K562 (cell line): ENCODE measurements around the gene KAT6B. TPM values are rescaled to one million over a fixed set of nuclear protein-coding genes. Genes with fewer than 3 reads are reported as not detected.
A peak's percentile ranks its signal among the peaks of the same experiment; 100 is the strongest.

Source experiments
- ATAC-seq: fragments of 200-7000 bp; cut with Tn5 transposase; 3 replicates; pipeline ENCODE4 v1.9.1; 2020; ENCODE audit warnings: moderate library complexity
- BruUV-seq: library from RNA; stranded (reverse); fragments of 400-500 nt; replicated peaks from 2 replicates; lab custom pipeline; 2021; lab: Mats Ljungman, UMichigan
- CTCF ChIA-PET: fragments of 300-600 bp; formaldehyde crosslinking; extraction: SDS; loops from one replicate; lab custom pipeline; 2021; ENCODE audit warnings: low intra/inter-chr PET ratio; lab: Yijun Ruan, JAX
- POLR2A ChIA-PET: fragments of 300-600, 350-650 bp; sonication (Branson Sonifier 250); formaldehyde crosslinking; extraction: SDS; loops from one replicate; lab custom pipeline; 2021; ENCODE audit warnings: antibody characterized with exemption, inconsistent platforms; lab: Yijun Ruan, JAX
- DNase-seq, 4 experiments: peaks; one replicate each; pipeline versions ENCODE4 v3.0.0 to v3.0.0-alpha.2; 2011 to 2018; ENCODE audit warnings: low spot score in 3 of 4, mixed read lengths in 3 of 4; ENCODE audit errors: extremely low read depth in 1 of 4
- FAIRE-seq: peaks from 2 replicates; lab custom pipeline; 2011; peaks lifted over from hg19 to GRCh38; lab: Jason Lieb, UNC
- H2AFZ ChIP-seq: 2 replicates; pipeline ENCODE4 v1.6.0; 2011; ENCODE audit warnings: low read depth, low read length, control low read depth, inconsistent platforms
- H3K27ac ChIP-seq: fragments of 200-600 bp; 3 replicates; pipeline ENCODE4 v1.8.0; 2011; ENCODE audit warnings: low read depth, mild to moderate bottlenecking, control low read depth, inconsistent platforms, low read length, moderate library complexity, mixed read lengths; ENCODE audit errors: extremely low read depth
- H3K27me3 ChIP-seq, 2 experiments: fragments of 300-600 bp in 1 of 2; 2 replicates in 1 of 2; 3 replicates in 1 of 2; pipeline versions ENCODE4 v1.6.0 to v1.8.0; 2011; ENCODE audit warnings: inconsistent platforms in 2 of 2, low read length in 2 of 2, mild to moderate bottlenecking in 1 of 2, mixed read lengths in 1 of 2, moderate library complexity in 1 of 2; ENCODE audit not compliant: control insufficient read depth in 2 of 2, insufficient read depth in 2 of 2
- H3K36me3 ChIP-seq: fragments of 300-600 bp; 3 replicates; pipeline ENCODE4 v1.8.0; 2011; ENCODE audit warnings: mild to moderate bottlenecking, low read length, inconsistent platforms; ENCODE audit not compliant: control insufficient read depth, insufficient read depth
- H3K4me1 ChIP-seq, 2 experiments: fragments of 200-600 bp in 1 of 2; replicated peaks in 1 of 2; 2 replicates in 1 of 2; 3 replicates in 1 of 2; pipeline versions ENCODE4 v1.5.1 to v1.8.0; 2011; ENCODE audit warnings: inconsistent platforms in 2 of 2, low read length in 2 of 2, mild to moderate bottlenecking in 1 of 2, mixed read lengths in 1 of 2, moderate library complexity in 1 of 2; ENCODE audit not compliant: control insufficient read depth in 2 of 2, insufficient read depth in 2 of 2
- H3K4me2 ChIP-seq: 2 replicates; pipeline ENCODE4 v1.6.1; 2011; ENCODE audit warnings: low read length, control low read depth, inconsistent platforms, mixed read lengths; ENCODE audit not compliant: insufficient read depth
- H3K4me3 ChIP-seq: fragments of 200-600 bp; sonication (generic), shearing (Covaris generic); 2 replicates; pipeline ENCODE4 v1.5.1; 2016; ENCODE audit warnings: control low read depth, inconsistent platforms
- H3K79me2 ChIP-seq: fragments of 200-600 bp; 3 replicates; pipeline ENCODE4 v1.8.0; 2011; ENCODE audit warnings: low read length, inconsistent platforms; ENCODE audit not compliant: control insufficient read depth, insufficient read depth
- H3K9ac ChIP-seq, 2 experiments: 2 replicates each; pipeline versions ENCODE4 v1.6.0 to v1.6.1; 2011; ENCODE audit warnings: low read depth in 2 of 2, low read length in 2 of 2, control low read depth in 1 of 2, inconsistent platforms in 1 of 2, mild to moderate bottlenecking in 1 of 2, mixed read lengths in 1 of 2; ENCODE audit not compliant: insufficient read depth in 1 of 2
- H3K9me1 ChIP-seq: one replicate; pipeline ENCODE4 v1.6.0; 2011; ENCODE audit warnings: inconsistent platforms, mild to moderate bottlenecking, low read length, moderate library complexity; ENCODE audit not compliant: control insufficient read depth, insufficient read depth
- H3K9me3 ChIP-seq: replicated peaks from 2 replicates; pipeline ENCODE4 v1.5.1; 2011; ENCODE audit warnings: low read depth, low read length, inconsistent platforms; ENCODE audit not compliant: control insufficient read depth, insufficient read depth
- H4K20me1 ChIP-seq: replicated peaks from 2 replicates; pipeline ENCODE4 v1.6.1; 2011; ENCODE audit warnings: low read length, inconsistent platforms, mixed read lengths; ENCODE audit not compliant: control insufficient read depth, insufficient read depth
- CHD7 ChIP-seq: fragments of 200-600 bp; sonication (generic); IDR thresholded peaks from one replicate; pipeline ENCODE4 v1.6.1; 2012; ENCODE audit warnings: mild to moderate bottlenecking, low read depth, low read length, inconsistent platforms
- EP300 ChIP-seq: IDR thresholded peaks from 2 replicates; pipeline ENCODE4 v1.6.1; 2012; ENCODE audit warnings: low read length, improper control_type of control experiment
- MBD2 ChIP-seq: sonication (generic); IDR thresholded peaks from 2 replicates; pipeline ENCODE4 v1.6.1; 2016; ENCODE audit warnings: low read depth, borderline replicate concordance
- SRF ChIP-seq, 2 experiments: fragments of 250-450, 450-650 bp in 1 of 2; sonication (Bioruptor Pico) in 1 of 2; sonication (generic) in 1 of 2; formaldehyde crosslinking; IDR thresholded peaks; 2 replicates each; pipeline versions ENCODE4 v1.5.0 to v1.5.1; 2020 to 2022; ENCODE audit warnings: mild to moderate bottlenecking in 1 of 2, missing genetic modification reagents in 1 of 2
- TEAD2 ChIP-seq: fragments of 450-650 bp; IDR thresholded peaks from 2 replicates; pipeline ENCODE4 v1.6.1; 2016; ENCODE audit warnings: missing genetic modification characterization, control low read depth, missing compliant biosample characterization
- ZNF3 ChIP-seq: fragments of 250-450 bp; sonication (Bioruptor Pico); IDR thresholded peaks from 2 replicates; pipeline ENCODE4 v1.5.0; 2021; ENCODE audit warnings: mild to moderate bottlenecking, moderate library complexity
- WGBS: fragments of 100-300 bp; shearing (Covaris generic); methylation state at CpG from one replicate; pipeline ENCODE4 v1.1.6; 2016; ENCODE audit warnings: low coverage, mixed read lengths; ENCODE audit not compliant: insufficient coverage; ENCODE audit errors: missing lambda C conversion rate; 5-methylcytosine and 5-hydroxymethylcytosine counted together
- in situ Hi-C: fragments of 300-500 bp; cut with MboI; formaldehyde crosslinking; loops from 4 replicates; pipeline ENCODE4 v1.15.0; 2018; ENCODE audit warnings: inconsistent platforms, mixed read lengths
- intact Hi-C: fragments of 100-400 bp; cut with micrococcal nuclease; formaldehyde crosslinking; loops from 2 replicates; pipeline ENCODE4 v1.14.2; 2022
- polyA plus RNA-seq, 8 experiments: library from polyadenylated mRNA; depleted of rRNA in 4 of 8; stranded (reverse) in 5 of 8; unstranded in 3 of 8; fragments of >200 nt; fragmentation: Nextera tagmentation in 2 of 8; fragmentation: Illumina TruSeq in 1 of 8; extraction: Ambion mirVana in 2 of 8; extraction: Trizol in 1 of 8; gene quantifications; 2 replicates each; pipeline versions ENCODE4 v1.2.1 to v1.2.3, GENCODE V29; 2011 to 2014; ENCODE audit warnings: inconsistent platforms in 1 of 8, missing spikeins in 1 of 8
- total RNA-seq, 7 experiments: library from RNA; depleted of rRNA in 6 of 7; stranded (reverse); fragments of >200 nt in 6 of 7; fragmentation: Illumina TruSeq in 2 of 7; extraction: Trizol in 2 of 7; gene quantifications; 2 replicates each; pipeline versions ENCODE4 v1.2.1 to v1.2.3, GENCODE V29; 2011 to 2021; ENCODE audit warnings: low replicate concordance in 1 of 7

The KAT6B gene
- total and polyA plus RNA-seq, 9 of the 15 experiments (the other 6 are each of a cell fraction or from before 2014, with no cell fraction given) = 1.4 to 9.2 (median 6.8) TPM

- H3K36me3 ChIP-seq = no peaks in the 10 kb centered on the region
- H3K27ac ChIP-seq = no peak overlapping the region
- no peaks in the 10 kb centered on the region for H4K20me1 ChIP-seq
- H2AFZ ChIP-seq = no peak overlapping the region
- in situ Hi-C loops (no loop called here), intact Hi-C loops (no loop called here)
- FAIRE-seq (no peak), ATAC-seq (peak; percentile 58), DNase-seq (no peak)
- 0 out of 4 replicates have a peak overlapping the region, but pooled peaks of 1 of the 2 experiments have one; percentile 18 for H3K9ac ChIP-seq
- H3K4me1 ChIP-seq = no peaks in the 10 kb centered on the region
- TF ChIP-seq CHD7 = no peak
- no peak for TF ChIP-seq EP300
- TF ChIP-seq SRF (CRISPR knock-in tag; IDR thresholded peaks at IDR 0.05) = no peak
- TF ChIP-seq MBD2 = no peak
- TF ChIP-seq ZNF3 (CRISPR knock-in tag) = no peak
- TF ChIP-seq TEAD2 (tag) = no peak
- no peaks in the 10 kb centered on the region for H3K9me1 ChIP-seq
- H3K4me2 ChIP-seq = no peak overlapping the region
- no peaks in the 10 kb centered on the region for H3K27me3 ChIP-seq
- ChIA-PET POLR2A (interaction anchor here (0.6 to 0.9 kb wide), 2 partner anchors 12 to 1078 kb away, joined by 3 to 6 read pairs; no protein-coding TSS in a partner anchor), CTCF (no interaction called here)
- H3K9me3 ChIP-seq = no peaks in the 10 kb centered on the region
- BruUV-seq = no TSS peak
- no peaks in the 10 kb centered on the region for H3K79me2 ChIP-seq
- 27% methylated on average over 5 of the region's 5 CpGs for WGBS
- no peak overlapping the region for H3K4me3 ChIP-seq
Observed at GRCh38 chr10:75001715-75002350, 175.4 kb downstream of the KAT6B start.
